ENCODE data around the gene GLRA1. TPM values are rescaled to one million over a fixed set of nuclear protein-coding genes. Genes with fewer than 3 reads are reported as not detected.

GLRA1 gene
- total and polyA plus RNA-seq, 2 of the 4 experiments (the other 2 are of a cell fraction) = not detected

DNA sequence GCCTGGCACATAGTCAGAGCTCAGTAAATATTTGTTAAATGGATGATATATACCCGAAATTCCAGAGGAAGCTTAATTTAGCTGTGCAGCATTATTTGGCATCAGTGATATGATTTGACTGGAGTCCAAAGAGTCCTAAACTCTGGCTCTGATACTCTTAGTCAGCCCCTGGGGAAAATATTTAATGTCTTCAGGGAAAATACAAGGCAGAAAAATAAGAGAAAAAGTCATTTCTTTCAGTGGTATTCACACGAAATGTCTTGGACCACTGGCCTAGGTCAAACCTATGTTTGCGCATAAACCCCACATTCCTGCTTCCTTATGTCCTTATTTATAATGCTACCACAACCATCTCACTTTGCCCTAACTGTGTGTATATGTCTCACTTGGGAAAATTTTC is 23.8 kb downstream of the GLRA1 start:
- H2AK5ac ChIP-seq (ENCODE audit: low read depth, low read length) = no peak overlapping the region

More for the DNA sequence above, 23.8 kb downstream of the GLRA1 start:
- no peak overlapping the region for H4K8ac ChIP-seq (ENCODE audit: low read depth in 2 of 2, low read length in 2 of 2)
- H3K4me2 ChIP-seq (ENCODE audit: low read depth, low read length) = no peak overlapping the region
- DNase-seq (no peak), ATAC-seq (ENCODE audit: low read depth) (no peak)
- H4K20me1 ChIP-seq (ENCODE audit: insufficient read depth, low read length) = no peaks in the 10 kb centered on the region
- no peak overlapping the region for H4K5ac ChIP-seq (ENCODE audit: low read depth, low read length)
- TF ChIP-seq POLR2A (IDR thresholded peaks at IDR 0.05; ENCODE audit: low read depth, low read length) (no peak), MAZ (IDR thresholded peaks at IDR 0.05; ENCODE audit: borderline replicate concordance, low read depth, low read length) (no peak), RFX5 (IDR thresholded peaks at IDR 0.05; ENCODE audit: low read depth, low read length) (no peak), BHLHE40 (IDR thresholded peaks at IDR 0.05; ENCODE audit: low read depth, low read length) (no peak), FOS (IDR thresholded peaks at IDR 0.05; ENCODE audit: low read depth, low read length) (no peak), RCOR1 (IDR thresholded peaks at IDR 0.05; ENCODE audit: insufficient replicate concordance, low read length) (no peak), MAFK (IDR thresholded peaks at IDR 0.05; ENCODE audit: low read depth, low read length) (no peak), MXI1 (IDR thresholded peaks at IDR 0.05; ENCODE audit: borderline replicate concordance, low read depth, low read length) (no peak), NFE2L2 (IDR thresholded peaks at IDR 0.05; ENCODE audit: low read depth, low read length) (no peak), CEBPB (IDR thresholded peaks at IDR 0.05; ENCODE audit: low read depth, low read length) (no peak)
- TF ChIP-seq, protein P1, sequence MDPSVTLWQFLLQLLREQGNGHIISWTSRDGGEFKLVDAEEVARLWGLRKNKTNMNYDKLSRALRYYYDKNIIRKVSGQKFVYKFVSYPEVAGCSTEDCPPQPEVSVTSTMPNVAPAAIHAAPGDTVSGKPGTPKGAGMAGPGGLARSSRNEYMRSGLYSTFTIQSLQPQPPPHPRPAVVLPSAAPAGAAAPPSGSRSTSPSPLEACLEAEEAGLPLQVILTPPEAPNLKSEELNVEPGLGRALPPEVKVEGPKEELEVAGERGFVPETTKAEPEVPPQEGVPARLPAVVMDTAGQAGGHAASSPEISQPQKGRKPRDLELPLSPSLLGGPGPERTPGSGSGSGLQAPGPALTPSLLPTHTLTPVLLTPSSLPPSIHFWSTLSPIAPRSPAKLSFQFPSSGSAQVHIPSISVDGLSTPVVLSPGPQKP (IDR thresholded peaks at IDR 0.05; ENCODE audit: borderline replicate concordance, low read depth, low read length) = no peak
- TF ChIP-seq, protein P2, sequence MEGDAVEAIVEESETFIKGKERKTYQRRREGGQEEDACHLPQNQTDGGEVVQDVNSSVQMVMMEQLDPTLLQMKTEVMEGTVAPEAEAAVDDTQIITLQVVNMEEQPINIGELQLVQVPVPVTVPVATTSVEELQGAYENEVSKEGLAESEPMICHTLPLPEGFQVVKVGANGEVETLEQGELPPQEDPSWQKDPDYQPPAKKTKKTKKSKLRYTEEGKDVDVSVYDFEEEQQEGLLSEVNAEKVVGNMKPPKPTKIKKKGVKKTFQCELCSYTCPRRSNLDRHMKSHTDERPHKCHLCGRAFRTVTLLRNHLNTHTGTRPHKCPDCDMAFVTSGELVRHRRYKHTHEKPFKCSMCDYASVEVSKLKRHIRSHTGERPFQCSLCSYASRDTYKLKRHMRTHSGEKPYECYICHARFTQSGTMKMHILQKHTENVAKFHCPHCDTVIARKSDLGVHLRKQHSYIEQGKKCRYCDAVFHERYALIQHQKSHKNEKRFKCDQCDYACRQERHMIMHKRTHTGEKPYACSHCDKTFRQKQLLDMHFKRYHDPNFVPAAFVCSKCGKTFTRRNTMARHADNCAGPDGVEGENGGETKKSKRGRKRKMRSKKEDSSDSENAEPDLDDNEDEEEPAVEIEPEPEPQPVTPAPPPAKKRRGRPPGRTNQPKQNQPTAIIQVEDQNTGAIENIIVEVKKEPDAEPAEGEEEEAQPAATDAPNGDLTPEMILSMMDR (conservative IDR thresholded peaks at IDR 0.05; ENCODE audit: low read depth, low read length) = no peak
- TF ChIP-seq, protein P3, sequence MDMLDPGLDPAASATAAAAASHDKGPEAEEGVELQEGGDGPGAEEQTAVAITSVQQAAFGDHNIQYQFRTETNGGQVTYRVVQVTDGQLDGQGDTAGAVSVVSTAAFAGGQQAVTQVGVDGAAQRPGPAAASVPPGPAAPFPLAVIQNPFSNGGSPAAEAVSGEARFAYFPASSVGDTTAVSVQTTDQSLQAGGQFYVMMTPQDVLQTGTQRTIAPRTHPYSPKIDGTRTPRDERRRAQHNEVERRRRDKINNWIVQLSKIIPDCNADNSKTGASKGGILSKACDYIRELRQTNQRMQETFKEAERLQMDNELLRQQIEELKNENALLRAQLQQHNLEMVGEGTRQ (IDR thresholded peaks at IDR 0.05; ENCODE audit: low read depth, low read length) = no peak
- H3K56ac ChIP-seq (ENCODE audit: extremely low read depth, insufficient read depth, low read length) = no peak overlapping the region
- no TSS peak for BruUV-seq (replicated peaks)
- dilution Hi-C loops (cut with HindIII; ENCODE audit: low sequenced_read_pairs, unreplicated experiment) = no loop called here
- ChIA-PET CTCF (no interaction called here), POLR2A (ENCODE audit: unreplicated experiment) (no interaction called here)
- no peak overlapping the region for H4K91ac ChIP-seq (ENCODE audit: insufficient read depth, low read depth, low read length)
- H2AFZ ChIP-seq (replicated peaks; ENCODE audit: low read length, poor library complexity) = no peak overlapping the region
- no peaks in the 10 kb centered on the region for H3K9me1 ChIP-seq (ENCODE audit: insufficient read depth, low read length)
- H3K14ac ChIP-seq (replicated peaks; ENCODE audit: low read depth, low read length) = no peak overlapping the region
- in situ Hi-C loops (cut with MboI; ENCODE audit: low sequenced_read_pairs) = no loop called here
- H3K36me3 ChIP-seq (ENCODE audit: control insufficient read depth, insufficient read depth, low read length) = no peaks in the 10 kb centered on the region
- no peak overlapping the region for H3K23ac ChIP-seq (ENCODE audit: low read depth, low read length)
- H3K4me1 ChIP-seq (ENCODE audit: control insufficient read depth, insufficient read depth, low read length) = no peaks in the 10 kb centered on the region; the same call in 1 of the 2 replicates
- H3K79me1 ChIP-seq (ENCODE audit: low read depth in 1 of 2, low read length in 2 of 2) = no peaks in the 10 kb centered on the region
- WGBS, 2 experiments (ENCODE audit: extremely low coverage in 2 of 2, insufficient read length in 1 of 2) = 0% methylated on average over 1 of the region's 3 CpGs; no CpG with 5 or more reads in 1 of the 2 experiments
- intact Hi-C loops (cut with micrococcal nuclease) = no loop called here
- no peaks in the 10 kb centered on the region for H3K9me3 ChIP-seq (ENCODE audit: control insufficient read depth, insufficient read depth, low read length)
- no peak overlapping the region for H2BK20ac ChIP-seq (ENCODE audit: low read depth, low read length)
- H2AK9ac ChIP-seq (replicated peaks; ENCODE audit: low read depth, low read length, poor library complexity) = no peak overlapping the region
- H2BK15ac ChIP-seq (ENCODE audit: low read depth, low read length) = no peak overlapping the region
- H3K4me3 ChIP-seq (ENCODE audit: insufficient read depth, low read depth, low read length) = no peak overlapping the region
- no peaks in the 10 kb centered on the region for H3K27me3 ChIP-seq (ENCODE audit: control insufficient read depth, insufficient read depth, low read length)
- H3K27ac ChIP-seq (ENCODE audit: insufficient read depth, low read length) = no peak overlapping the region
- H3K18ac ChIP-seq (ENCODE audit: low read depth, low read length) = no peak overlapping the region
- no peak overlapping the region for H2BK120ac ChIP-seq (ENCODE audit: low read depth, low read length)
- H3K9ac ChIP-seq (ENCODE audit: low read depth, low read length) = no peak overlapping the region
- H2BK5ac ChIP-seq (ENCODE audit: low read depth, low read length, poor library complexity, severe bottlenecking) = no peak overlapping the region
- no peak overlapping the region for H3K4ac ChIP-seq (ENCODE audit: low read depth, low read length)
